Karpas-422 (cell line): ENCODE data around the gene SLC22A6. TPM values are rescaled to one million over a fixed set of nuclear protein-coding genes. Genes with fewer than 3 reads are reported as not detected.

Source experiments
- DNase-seq: peaks from one replicate; pipeline ENCODE4 v3.0.0-alpha.2; 2015
- H2AFZ ChIP-seq: fragments of 200-600 bp; sonication (generic); 2 replicates; pipeline ENCODE4 v1.6.1; 2014; ENCODE audit warnings: antibody characterized with exemption, low read length, mixed read lengths
- H3K27ac ChIP-seq: fragments of 200-600 bp; sonication (generic); 2 replicates; pipeline ENCODE4 v1.5.1; 2014; ENCODE audit warnings: mild to moderate bottlenecking, low read length, moderate library complexity
- H3K27me3 ChIP-seq: fragments of 200-600 bp; sonication (generic); 2 replicates; pipeline ENCODE4 v1.6.1; 2014; ENCODE audit warnings: low read length, mixed read lengths
- H3K36me3 ChIP-seq: fragments of 200-600 bp; sonication (generic); 2 replicates; pipeline ENCODE4 v1.6.1; 2014; ENCODE audit warnings: low read length, mixed read lengths; ENCODE audit not compliant: insufficient read depth
- H3K4me1 ChIP-seq: fragments of 200-600 bp; sonication (generic); 2 replicates; pipeline ENCODE4 v1.6.1; 2014; ENCODE audit warnings: mild to moderate bottlenecking, low read length, mixed read lengths
- H3K4me2 ChIP-seq: fragments of 200-600 bp; sonication (generic); 2 replicates; pipeline ENCODE4 v1.6.1; 2014; ENCODE audit warnings: low read length, low read depth, mild to moderate bottlenecking; ENCODE audit not compliant: poor library complexity, severe bottlenecking
- H3K4me3 ChIP-seq: fragments of 200-600 bp; sonication (generic); 2 replicates; pipeline ENCODE4 v1.5.1; 2014; ENCODE audit warnings: mild to moderate bottlenecking, antibody characterized with exemption, low read length, mixed read lengths
- H3K79me2 ChIP-seq: fragments of 200-600 bp; sonication (generic); 2 replicates; pipeline ENCODE4 v1.6.1; 2014; ENCODE audit warnings: mild to moderate bottlenecking, low read length, mixed read lengths
- H3K9ac ChIP-seq: fragments of 200-600 bp; sonication (generic); 2 replicates; pipeline ENCODE4 v1.6.0; 2014; ENCODE audit warnings: low read length
- H3K9me2 ChIP-seq: fragments of 200-600 bp; sonication (generic), shearing (Covaris generic); replicated peaks from 2 replicates; pipeline ENCODE4 v1.6.0; 2014; ENCODE audit warnings: mild to moderate bottlenecking, low read length, moderate library complexity; ENCODE audit not compliant: insufficient read depth
- H3K9me3 ChIP-seq: fragments of 300-700, 200-600 bp; sonication (generic); 2 replicates; pipeline ENCODE4 v1.6.1; 2014; ENCODE audit warnings: low read length, mixed read lengths
- H4K20me1 ChIP-seq: fragments of 200-600 bp; sonication (generic); 2 replicates; pipeline ENCODE4 v1.6.1; 2014; ENCODE audit warnings: mild to moderate bottlenecking, antibody characterized with exemption, low read length, low read depth; ENCODE audit not compliant: insufficient read depth
- total RNA-seq: library from RNA; depleted of rRNA; stranded (reverse); fragments of >200 nt; shearing (Covaris generic); gene quantifications from 2 replicates; pipeline ENCODE4 v1.2.3, GENCODE V29; 2014; ENCODE audit warnings: low replicate concordance

SLC22A6 gene
- total RNA-seq, 1 experiment from 2014 or later = not detected

- Histone ChIP-seq H3K4me3 (no peak overlapping the region), H4K20me1 (no peaks in the 10 kb centered on the region), H2AFZ (no peak overlapping the region; the same call in 1 of the 2 replicates), H3K27ac (no peak overlapping the region), H3K9me3 (no peaks in the 10 kb centered on the region), H3K36me3 (no peaks in the 10 kb centered on the region), H3K79me2 (no peaks in the 10 kb centered on the region), H3K27me3 (no peaks in the 10 kb centered on the region), H3K9me2 (no peaks in the 10 kb centered on the region), H3K4me2 (no peak overlapping the region), H3K4me1 (no peaks in the 10 kb centered on the region), H3K9ac (no peak overlapping the region)
- no peak for DNase-seq
Measured at GRCh38 chr11:62999649-63000048, 14.9 kb upstream of the SLC22A6 start.

DNA sequence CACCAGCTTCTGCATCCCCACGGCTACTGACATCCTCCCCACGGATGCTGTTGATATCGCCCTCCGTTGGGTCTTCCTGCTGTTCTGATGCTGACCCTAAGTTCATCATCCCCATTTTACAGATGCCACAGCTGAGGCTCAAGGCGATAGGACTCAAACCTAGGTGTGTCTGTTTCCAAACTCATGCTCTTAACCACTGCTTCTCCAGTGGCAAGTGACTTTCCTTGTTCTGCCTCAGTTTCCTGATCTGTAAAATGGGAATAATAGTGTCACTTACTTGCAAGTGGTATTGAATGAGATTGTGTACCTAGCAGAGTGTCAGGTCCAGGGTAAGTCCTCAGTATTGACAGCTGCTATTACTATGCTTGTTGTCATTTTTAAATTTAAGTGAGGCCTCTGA is 14.4 kb upstream of the SLC22A6 start:
- Histone ChIP-seq H3K9me2 (no peaks in the 10 kb centered on the region), H3K4me2 (no peak overlapping the region), H3K79me2 (no peaks in the 10 kb centered on the region), H3K9me3 (no peaks in the 10 kb centered on the region), H3K27ac (no peak overlapping the region), H3K36me3 (no peaks in the 10 kb centered on the region), H3K4me1 (no peaks in the 10 kb centered on the region), H4K20me1 (no peaks in the 10 kb centered on the region), H3K9ac (no peak overlapping the region), H2AFZ (no peak overlapping the region; the same call in 1 of the 2 replicates), H3K27me3 (no peaks in the 10 kb centered on the region), H3K4me3 (no peak overlapping the region)
- DNase-seq = no peak

DNA sequence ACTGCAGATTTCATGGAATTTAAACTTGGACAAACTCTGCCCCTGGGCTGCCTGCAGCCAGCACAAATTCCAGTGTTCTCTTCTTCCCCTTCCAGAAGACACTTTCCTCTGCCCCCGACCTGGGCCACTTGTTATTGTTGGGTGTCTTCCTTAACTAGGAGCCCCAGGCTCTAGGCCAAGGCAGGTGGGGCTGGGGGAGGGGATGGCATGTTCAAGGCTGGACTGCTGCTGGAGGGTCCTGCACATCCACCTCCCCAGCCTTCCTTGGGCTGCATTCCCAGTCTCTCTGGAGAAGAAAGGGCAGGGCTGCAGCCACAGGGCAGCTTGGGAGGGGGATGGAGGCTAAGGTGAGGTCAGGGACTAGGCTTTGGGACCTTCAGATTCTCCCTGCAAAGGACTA is 11.5 kb upstream of the SLC22A6 start:
- H3K9ac ChIP-seq = no peak overlapping the region

GRCh38 chr11:62994775-62995174 is 10.0 kb upstream of the SLC22A6 start:
- H3K9me3 ChIP-seq = no peaks in the 10 kb centered on the region
- H3K4me3 ChIP-seq = no peak overlapping the region
- H3K36me3 ChIP-seq = no peaks in the 10 kb centered on the region
- DNase-seq = no peak
- no peaks in the 10 kb centered on the region for H3K27me3 ChIP-seq
- no peaks in the 10 kb centered on the region for H3K4me1 ChIP-seq
- no peak overlapping the region for H3K9ac ChIP-seq
- H3K27ac ChIP-seq = no peak overlapping the region
- no peak overlapping the region for H3K4me2 ChIP-seq
- H4K20me1 ChIP-seq = no peaks in the 10 kb centered on the region
- no peaks in the 10 kb centered on the region for H3K9me2 ChIP-seq
- no peaks in the 10 kb centered on the region for H3K79me2 ChIP-seq
- no peak overlapping the region for H2AFZ ChIP-seq

More for the DNA sequence above, 11.5 kb upstream of the SLC22A6 start:
- Histone ChIP-seq H3K9me2 (no peaks in the 10 kb centered on the region), H3K36me3 (no peaks in the 10 kb centered on the region), H3K27me3 (no peaks in the 10 kb centered on the region), H4K20me1 (no peaks in the 10 kb centered on the region), H3K4me1 (no peaks in the 10 kb centered on the region), H3K79me2 (no peaks in the 10 kb centered on the region), H3K4me2 (no peak overlapping the region), H3K9me3 (no peaks in the 10 kb centered on the region), H2AFZ (no peak overlapping the region), H3K4me3 (no peak overlapping the region), H3K27ac (no peak overlapping the region)
- DNase-seq = no peak

- H3K79me2 ChIP-seq = no peaks in the 10 kb centered on the region
- no peak overlapping the region for H2AFZ ChIP-seq
- no peak overlapping the region for H3K27ac ChIP-seq
- no peaks in the 10 kb centered on the region for H3K9me2 ChIP-seq
- no peaks in the 10 kb centered on the region for H3K4me1 ChIP-seq
- H3K9me3 ChIP-seq = no peaks in the 10 kb centered on the region
- H3K36me3 ChIP-seq = no peaks in the 10 kb centered on the region
- no peak overlapping the region for H3K4me3 ChIP-seq
- H3K9ac ChIP-seq = no peak overlapping the region
- H3K27me3 ChIP-seq = no peaks in the 10 kb centered on the region
- no peaks in the 10 kb centered on the region for H4K20me1 ChIP-seq
- no peak for DNase-seq
- no peak overlapping the region for H3K4me2 ChIP-seq
Measured at GRCh38 chr11:62988276-62988675, 3.5 kb upstream of the SLC22A6 start.

DNA sequence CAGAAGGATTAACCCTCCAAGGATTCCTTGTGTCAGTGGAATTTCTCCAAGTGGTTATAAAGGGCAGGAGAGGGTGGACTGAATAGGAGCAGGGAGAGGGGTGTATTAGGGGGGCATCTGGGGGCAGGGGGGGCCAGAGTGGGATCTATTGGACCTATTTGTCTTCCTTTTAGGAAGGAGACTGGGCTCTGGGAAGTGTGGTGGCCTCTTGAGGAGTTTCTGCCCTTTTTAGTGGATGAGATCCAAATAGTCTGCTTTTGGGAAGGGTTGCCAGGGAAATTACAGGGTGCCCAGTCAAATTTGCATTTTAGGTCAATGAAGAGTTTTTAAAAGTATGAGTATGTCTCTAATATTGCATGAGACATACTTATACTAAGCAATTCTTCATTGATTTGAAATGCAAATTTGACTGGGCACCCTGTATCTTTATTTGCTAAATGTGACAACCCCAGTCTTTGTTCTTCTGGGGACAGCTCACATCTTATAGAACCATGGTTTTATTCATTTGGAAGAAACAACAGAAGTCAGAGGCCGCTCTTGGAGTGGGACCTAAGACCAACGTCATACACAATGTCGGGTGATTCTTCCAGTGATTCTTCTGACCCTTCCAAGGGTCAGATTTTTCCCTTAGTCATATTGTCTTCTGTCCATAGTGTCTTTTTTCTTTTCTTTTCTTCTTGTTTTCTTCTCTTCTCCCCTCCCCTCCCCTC is 429 bp upstream of the SLC22A6 start:
- H4K20me1 ChIP-seq = no peaks in the 10 kb centered on the region
- no peaks in the 10 kb centered on the region for H3K36me3 ChIP-seq
- no peak overlapping the region for H3K4me2 ChIP-seq
- no peak overlapping the region for H3K9ac ChIP-seq
- no peak overlapping the region for H2AFZ ChIP-seq
- no peak overlapping the region for H3K4me3 ChIP-seq
- no peak overlapping the region for H3K27ac ChIP-seq
- no peaks in the 10 kb centered on the region for H3K9me2 ChIP-seq
- no peaks in the 10 kb centered on the region for H3K4me1 ChIP-seq
- no peaks in the 10 kb centered on the region for H3K9me3 ChIP-seq
- DNase-seq = no peak
- no peaks in the 10 kb centered on the region for H3K79me2 ChIP-seq
- H3K27me3 ChIP-seq = no peaks in the 10 kb centered on the region

- H2AFZ ChIP-seq = no peak overlapping the region
- H3K9ac ChIP-seq = no peak overlapping the region
- DNase-seq = no peak
- H3K4me3 ChIP-seq = no peak overlapping the region
- no peak overlapping the region for H3K4me2 ChIP-seq
- H3K4me1 ChIP-seq = no peaks in the 10 kb centered on the region
- no peak overlapping the region for H3K27ac ChIP-seq
- H4K20me1 ChIP-seq = no peaks in the 10 kb centered on the region
- H3K9me3 ChIP-seq = no peaks in the 10 kb centered on the region
- H3K79me2 ChIP-seq = no peaks in the 10 kb centered on the region
- no peaks in the 10 kb centered on the region for H3K9me2 ChIP-seq
- no peaks in the 10 kb centered on the region for H3K36me3 ChIP-seq
- no peaks in the 10 kb centered on the region for H3K27me3 ChIP-seq
Measured at GRCh38 chr11:62983536-62984199, 1.1 kb downstream of the SLC22A6 start.

DNA sequence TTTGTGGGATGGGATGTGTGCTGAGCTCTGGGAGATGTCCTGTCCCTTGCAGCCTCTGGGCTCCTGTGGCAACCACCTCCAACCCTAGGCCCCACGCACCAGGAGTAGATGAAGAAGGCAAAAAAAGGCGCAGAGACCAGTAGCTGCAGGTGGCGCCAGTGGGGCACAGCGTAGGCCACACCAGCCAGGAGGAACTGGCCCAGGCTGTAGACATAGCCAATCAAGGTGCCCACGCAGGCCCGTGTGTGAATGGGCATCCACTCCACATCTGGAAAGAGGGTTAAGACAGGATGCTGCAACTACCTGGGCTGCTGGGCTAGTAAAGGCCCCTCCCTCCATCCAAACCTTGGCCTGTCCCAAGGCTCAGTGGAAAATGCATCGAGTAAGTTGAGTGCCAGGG is 3.0 kb downstream of the SLC22A6 start:
- Histone ChIP-seq H3K9me3 (no peaks in the 10 kb centered on the region), H3K79me2 (no peaks in the 10 kb centered on the region), H3K4me3 (no peak overlapping the region), H3K4me1 (no peaks in the 10 kb centered on the region), H3K4me2 (no peak overlapping the region), H2AFZ (no peak overlapping the region), H3K27me3 (no peaks in the 10 kb centered on the region), H3K36me3 (no peaks in the 10 kb centered on the region), H3K9ac (no peak overlapping the region), H3K27ac (no peak overlapping the region), H3K9me2 (no peaks in the 10 kb centered on the region), H4K20me1 (no peaks in the 10 kb centered on the region)
- peak; percentile 57 for DNase-seq
